ENCODE results near the gene CEP350. TPM values are rescaled to one million over a fixed set of nuclear protein-coding genes. Genes with fewer than 3 reads are reported as not detected.

Gene CEP350
- total and polyA plus RNA-seq, 10 of the 15 experiments (the other 5 are each of a cell fraction or from before 2014, with no cell fraction given) = 5.2 to 46.0 (median 23.1) TPM

DNA sequence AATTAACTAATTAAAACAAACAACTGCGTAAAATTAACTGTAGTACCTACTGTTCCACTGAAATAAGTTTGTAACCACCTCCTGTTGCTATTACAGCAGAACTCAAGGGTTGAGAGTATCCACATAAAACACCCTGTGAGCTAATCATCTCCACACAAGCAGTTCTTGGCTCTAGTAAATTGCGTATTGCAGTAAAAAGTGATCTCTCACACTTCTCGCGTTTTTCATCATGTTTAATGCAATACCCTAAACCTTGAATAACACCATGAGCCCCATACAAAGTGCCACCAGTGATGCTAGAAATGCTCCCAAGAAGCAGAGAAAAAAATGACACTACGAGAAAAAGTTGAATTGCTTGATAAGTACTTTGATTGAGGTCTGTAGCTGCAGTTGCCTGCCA lies 29.3 kb upstream of the CEP350 start:
- Histone ChIP-seq H3K4me2 (ENCODE audit: control insufficient read depth, insufficient read depth) (no peak overlapping the region), H3K9ac (ENCODE audit: control insufficient read depth, insufficient read depth, low read length) (no peak overlapping the region), H3K9me3 (replicated peaks; ENCODE audit: control insufficient read depth, insufficient read depth, low read length) (no peaks in the 10 kb centered on the region), H3K4me3 (no peak overlapping the region), H3K36me3 (ENCODE audit: control insufficient read depth in 2 of 2, insufficient read depth in 2 of 2, low read length in 1 of 2) (peaks cover 0 to 9% of the 10 kb centered on the region in 2 experiments; a peak in 1 of 4 replicates), H3K4me1 (ENCODE audit: control insufficient read depth, insufficient read depth, low read length) (no peaks in the 10 kb centered on the region), H3K27me3 (replicated peaks in 1 of 2; ENCODE audit: control insufficient read depth in 2 of 2, insufficient read depth in 2 of 2, low read length in 1 of 2) (no peaks in the 10 kb centered on the region), H2AFZ (ENCODE audit: control insufficient read depth, low read depth, low read length) (no peak overlapping the region), H3K27ac (ENCODE audit: control insufficient read depth, insufficient read depth) (no peak overlapping the region), H4K20me1 (ENCODE audit: control insufficient read depth, insufficient read depth) (no peaks in the 10 kb centered on the region), H3K79me2 (ENCODE audit: control insufficient read depth, insufficient read depth, low read length) (no peaks in the 10 kb centered on the region)
- intact Hi-C loops (cut with micrococcal nuclease; ENCODE audit: unreplicated experiment) = no loop called here
- DNase-seq (ENCODE audit: low read depth, low spot score) (no peak), ATAC-seq (no peak), FAIRE-seq (no peak)
- BruUV-seq (replicated peaks) = no TSS peak
- SMC1A ChIA-PET (ENCODE audit: uncharacterized antibody, unreplicated experiment) = interaction anchor here (0.9 to 1.5 kb wide), 4 partner anchors 18 to 65 kb away, joined by 3 read pairs; no protein-coding TSS in a partner anchor
- TF ChIP-seq NRF1 (conservative IDR thresholded peaks at IDR 0.05; ENCODE audit: low read depth, low read length) (no peak), FOXM1 (IDR thresholded peaks at IDR 0.05; ENCODE audit: low read depth, low read length) (no peak), CBFB (IDR thresholded peaks at IDR 0.05; ENCODE audit: low read depth) (no peak), GATAD2B (conservative IDR thresholded peaks at IDR 0.05; ENCODE audit: low read depth) (no peak), TBL1XR1 (IDR thresholded peaks at IDR 0.05; ENCODE audit: low read depth, low read length) (no peak), NKRF (conservative IDR thresholded peaks at IDR 0.05) (no peak), CHD1 (IDR thresholded peaks at IDR 0.05; ENCODE audit: low read depth, low read length) (no peak), SREBF2 (IDR thresholded peaks at IDR 0.05; ENCODE audit: low read length) (no peak), RFX5 (IDR thresholded peaks at IDR 0.05; ENCODE audit: low read depth, low read length) (no peak), SREBF1 (IDR thresholded peaks at IDR 0.05; ENCODE audit: low read length) (no peak)
- RAD21 ChIA-PET (ENCODE audit: unreplicated experiment) = interaction anchor here (1.8 kb wide), 1 partner anchor 57 kb away, joined by 5 read pairs; no protein-coding TSS in a partner anchor
- in situ Hi-C loops (cut with MboI) = no loop called here
- POLR2A ChIA-PET = no interaction called here
- CTCF ChIA-PET = interaction anchor here (0.8 kb wide), 1 partner anchor 12 kb away, joined by 3 read pairs; no protein-coding TSS in a partner anchor
- 99% methylated on average over 5 of the region's 5 CpGs for WGBS (ENCODE audit: insufficient coverage, insufficient replicate concordance, low lambda C conversion rate, missing lambda C conversion rate)

All from GM12878 (cell line).